HG03175 (cell line): ENCODE data around the gene PAX7.

Source experiments
- ATAC-seq: cut with Tn5 transposase; IDR thresholded peaks from one replicate; pipeline ENCODE4 v1.9.1; 2021; ENCODE audit warnings: mild to moderate bottlenecking, moderate library complexity; ENCODE audit not compliant: unreplicated experiment

PAX7 gene

GRCh38 chr1:18618546-18619466 lies 11.8 kb upstream of the PAX7 start:
- ATAC-seq, result no peak

- no peak for ATAC-seq
These were observed 11.2 kb upstream of the PAX7 start for GRCh38 chr1:18619467-18619835.

GRCh38 chr1:18628511-18628910 lies 2.1 kb upstream of the PAX7 start:
- no peak for ATAC-seq

GRCh38 chr1:18629659-18630510 lies 761 bp upstream of the PAX7 start:
- no peak for ATAC-seq

- no peak for ATAC-seq
These were observed 1.0 kb downstream of the PAX7 start for GRCh38 chr1:18631496-18632217.

- no peak for ATAC-seq
These were observed 1.6 kb downstream of the PAX7 start for GRCh38 chr1:18632218-18632588.

GRCh38 chr1:18632783-18633421 lies 2.3 kb downstream of the PAX7 start:
- ATAC-seq, result no peak

- ATAC-seq, result no peak
These were observed 2.9 kb downstream of the PAX7 start for GRCh38 chr1:18633422-18634155.

GRCh38 chr1:18634276-18634675 lies 3.6 kb downstream of the PAX7 start:
- ATAC-seq, result no peak

- no peak for ATAC-seq
These were observed 4.5 kb downstream of the PAX7 start for GRCh38 chr1:18635070-18635577.

GRCh38 chr1:18635891-18636595 lies 5.4 kb downstream of the PAX7 start:
- no peak for ATAC-seq

GRCh38 chr1:18636596-18637508 lies 6.2 kb downstream of the PAX7 start:
- ATAC-seq, result no peak

- ATAC-seq, result no peak
These were observed 6.9 kb downstream of the PAX7 start for GRCh38 chr1:18637511-18637960.

GRCh38 chr1:18637962-18638834 lies 7.6 kb downstream of the PAX7 start:
- no peak for ATAC-seq

- ATAC-seq, result no peak
These were observed 8.3 kb downstream of the PAX7 start for GRCh38 chr1:18638835-18639364.

GRCh38 chr1:18639368-18640055 lies 8.9 kb downstream of the PAX7 start:
- ATAC-seq, result no peak
